Camera-type eye (tissue), 1 donor: Measurements from ENCODE around the gene LYPD6. TPM values are rescaled to one million over a fixed set of nuclear protein-coding genes. Genes with fewer than 3 reads are reported as not detected.

Experiments used
- total RNA-seq: library from RNA; depleted of rRNA; stranded (reverse); fragments of >200 nt; gene quantifications from one replicate; pipeline ENCODE4 v1.2.3, GENCODE V29; 2014

The LYPD6 gene
- 18.4 TPM for total RNA-seq

GRCh38 chr2:149330127-149331022, at the start of gene LYPD6:
Gene LYPD6, plus strand, starts transcription at chr2:149330587. Its CDS starts 107,122 bp downstream, at chr2:149437709.

